DMS114 treated with DMSO at 0.1 percent for 48 hours (cell line): Measurements from ENCODE around the gene GPR161.
"Not testable (repeated sequence)": the region's sequence is repeated elsewhere in the genome, so short reads cannot be mapped to it uniquely, and the experiment has no call there.

Experiments used
- DNase-seq: peaks from one replicate; lab custom pipeline; 2025; ENCODE audit not compliant: unreplicated experiment; lab: John Stamatoyannopoulos, UW

GPR161 gene

GRCh38 chr1:168136709-168137514, at the start of gene GPR161:
Gene GPR161, minus strand, starts transcription at chr1:168136930. Its CDS starts 32,080 bp downstream, at chr1:168104850.
- peak; percentile 8 for DNase-seq

DNA sequence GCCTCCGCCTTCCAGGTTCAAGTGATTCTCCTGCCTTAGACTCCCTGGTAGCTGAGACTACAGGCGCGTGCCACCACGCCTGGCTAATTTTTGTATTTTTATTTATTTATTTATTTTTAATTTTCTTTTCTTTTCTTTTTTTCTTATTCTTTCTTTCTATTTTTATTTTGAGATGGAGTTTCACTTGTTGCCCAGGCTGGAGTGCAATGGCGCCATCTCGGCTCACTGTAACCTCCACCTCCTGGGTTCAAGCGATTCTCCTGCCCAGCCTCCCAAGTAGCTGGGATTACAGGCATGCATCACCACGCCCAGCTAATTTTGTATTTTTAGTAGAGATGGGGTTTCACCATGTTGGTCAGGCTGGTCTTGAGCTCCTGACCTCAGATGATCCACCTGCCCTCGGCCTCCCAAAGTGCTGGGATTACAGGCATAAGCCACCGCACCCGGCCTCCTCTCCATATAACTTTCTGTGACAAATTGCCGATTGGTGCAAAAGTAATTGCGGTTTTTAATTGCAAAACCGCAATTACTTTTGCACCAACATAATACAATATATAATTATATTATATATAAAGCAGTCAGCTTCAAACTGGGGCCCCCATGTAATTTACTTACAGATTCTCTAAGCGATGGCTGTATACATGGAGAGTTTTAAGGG, 44.5 kb upstream of the GPR161 start:
- DNase-seq = not testable (repeated sequence)

- no peak for DNase-seq
Measured at GRCh38 chr1:168180148-168180524, 43.4 kb upstream of the GPR161 start.

DNA sequence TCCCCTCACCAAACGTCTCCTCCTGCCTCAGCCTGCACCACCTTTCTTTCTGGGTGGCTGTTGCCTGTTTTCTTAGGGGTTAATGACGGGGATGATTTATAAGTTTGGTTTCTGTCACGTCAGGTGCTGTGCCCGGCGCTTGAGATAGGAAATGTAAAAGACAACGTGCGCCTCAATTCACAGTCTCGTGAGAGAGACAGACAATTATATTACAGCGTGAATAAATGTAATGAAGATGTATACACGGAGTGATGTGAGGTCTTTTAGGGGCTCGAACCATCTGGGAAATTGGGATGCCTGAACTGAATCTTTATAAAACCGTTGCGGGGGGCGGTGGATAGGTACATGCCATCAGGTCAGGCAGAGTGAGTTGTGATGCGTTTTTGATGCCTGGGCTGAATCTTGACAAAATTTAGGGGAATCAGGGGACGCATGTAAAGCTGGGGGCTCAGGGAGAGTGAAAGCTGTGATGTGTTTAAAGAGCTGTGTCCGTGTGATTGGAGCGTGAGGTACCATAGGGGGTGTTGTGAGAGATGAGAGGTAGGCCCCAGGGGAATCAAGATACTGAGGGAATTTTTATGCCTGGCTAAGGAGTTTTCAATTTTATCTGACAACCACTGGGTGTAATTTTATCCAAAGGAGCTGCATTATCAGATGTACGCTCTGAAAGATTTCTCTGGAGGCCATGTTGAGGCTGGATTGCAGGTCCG, 42.9 kb upstream of the GPR161 start:
- DNase-seq = peak; percentile 26

GRCh38 chr1:168178638-168179437, 42.1 kb upstream of the GPR161 start, which contains the start of gene TIPRL:
Gene TIPRL, plus strand, starts transcription at chr1:168178962. Its CDS starts 116 bp downstream, at chr1:168179078.
- DNase-seq = peak; percentile 98

GRCh38 chr1:168178227-168178637, 41.5 kb upstream of the GPR161 start:
- DNase-seq = no peak

DNA sequence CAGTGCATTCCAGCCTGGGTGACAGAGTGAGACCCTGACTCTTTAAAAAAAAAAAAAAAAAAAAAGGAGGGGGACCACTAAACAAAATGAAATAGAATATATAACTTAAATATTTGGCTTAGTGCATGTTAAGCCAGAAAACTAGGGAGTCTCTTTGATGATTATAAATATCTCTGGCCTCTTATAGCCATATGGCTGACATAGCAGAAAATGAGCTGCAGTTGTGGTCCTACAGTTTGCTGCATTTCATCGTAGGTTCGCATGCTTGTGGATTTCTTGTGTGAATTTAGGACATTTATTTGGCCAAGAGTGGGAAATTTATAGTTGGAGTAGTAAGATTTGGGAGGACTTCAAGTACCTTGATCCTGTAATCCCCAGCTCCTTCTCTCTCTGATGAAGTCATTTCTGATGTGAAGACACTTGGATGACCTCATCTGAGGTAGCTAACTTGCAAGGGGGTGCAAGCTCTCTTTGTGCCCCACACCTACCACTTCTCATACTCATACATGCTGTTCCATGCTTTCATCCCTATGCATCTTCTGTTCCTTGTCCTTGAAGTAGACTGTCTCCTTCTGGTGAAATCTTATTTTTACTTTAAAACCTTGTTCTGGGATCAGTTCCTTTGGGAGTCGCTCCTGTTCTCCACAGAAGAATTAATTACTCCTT, 35.7 kb upstream of the GPR161 start:
- DNase-seq = no peak

DNA sequence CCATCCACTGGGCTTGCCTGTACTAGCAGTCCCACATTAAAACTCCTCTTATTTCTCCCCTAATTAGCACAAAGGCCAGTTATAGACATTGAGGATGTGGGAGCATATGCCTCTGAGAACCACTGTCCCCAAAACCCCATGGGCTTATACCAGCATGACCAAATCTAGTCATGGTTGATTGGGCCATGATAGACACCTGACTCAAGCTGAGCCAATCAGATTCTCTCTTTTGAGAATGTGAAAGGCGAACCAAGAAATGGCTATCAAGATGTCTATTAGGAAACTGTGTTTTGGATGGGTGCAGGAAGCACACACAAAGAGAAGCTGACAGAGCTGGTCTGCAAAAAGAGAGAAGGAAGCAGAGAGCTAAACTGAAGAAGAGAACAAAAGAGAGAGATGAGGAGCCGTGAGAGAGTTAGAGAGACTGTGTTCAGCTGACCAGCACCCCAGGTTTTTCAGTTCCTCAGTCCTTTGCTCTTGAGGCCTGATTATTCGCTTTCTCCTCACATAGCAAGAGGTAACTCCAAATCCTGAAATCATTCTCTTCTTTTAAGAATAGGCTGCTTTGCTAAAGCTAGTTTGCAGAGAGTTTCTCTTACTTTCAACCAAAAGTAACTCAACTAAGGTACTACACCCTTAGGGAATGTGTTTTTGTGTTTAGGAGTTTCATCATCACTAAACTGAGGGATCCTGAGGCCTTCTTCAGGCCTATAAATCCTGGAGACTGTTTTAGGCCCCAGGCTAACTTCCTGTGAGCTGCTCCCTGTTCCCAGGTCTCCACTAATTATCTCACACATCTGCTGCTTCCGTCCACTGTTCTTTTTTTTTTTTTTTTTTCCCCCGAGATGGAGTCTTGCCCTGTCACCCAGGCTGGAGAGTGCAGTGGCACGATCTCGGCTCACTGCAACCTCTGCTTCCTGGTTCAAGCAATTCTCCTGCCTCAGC, 34.1 kb upstream of the GPR161 start:
- DNase-seq = no peak

GRCh38 chr1:168167806-168168205, 31.1 kb upstream of the GPR161 start:
- DNase-seq = no peak

DNA sequence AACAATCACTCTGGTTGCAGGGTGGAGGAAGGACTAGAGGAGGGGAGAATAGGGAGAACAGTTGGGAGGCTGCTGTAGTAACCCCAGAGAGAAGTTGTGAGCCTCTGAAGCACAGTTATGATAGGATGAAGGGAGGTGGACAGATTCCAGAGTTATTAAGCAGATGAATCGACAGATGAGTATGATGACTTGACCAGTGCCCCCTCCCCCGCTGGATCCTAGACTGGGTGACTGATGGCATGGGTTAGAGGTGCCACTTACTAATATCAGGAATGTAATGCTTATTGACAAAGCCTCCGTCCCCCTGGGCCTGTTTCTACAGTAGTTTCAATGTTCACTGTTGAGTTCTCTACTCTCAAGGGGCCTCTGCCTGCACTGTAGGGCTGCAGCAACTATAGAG, 28.0 kb upstream of the GPR161 start:
- no peak for DNase-seq

GRCh38 chr1:168163670-168164069, 26.9 kb upstream of the GPR161 start:
- DNase-seq = no peak

DNA sequence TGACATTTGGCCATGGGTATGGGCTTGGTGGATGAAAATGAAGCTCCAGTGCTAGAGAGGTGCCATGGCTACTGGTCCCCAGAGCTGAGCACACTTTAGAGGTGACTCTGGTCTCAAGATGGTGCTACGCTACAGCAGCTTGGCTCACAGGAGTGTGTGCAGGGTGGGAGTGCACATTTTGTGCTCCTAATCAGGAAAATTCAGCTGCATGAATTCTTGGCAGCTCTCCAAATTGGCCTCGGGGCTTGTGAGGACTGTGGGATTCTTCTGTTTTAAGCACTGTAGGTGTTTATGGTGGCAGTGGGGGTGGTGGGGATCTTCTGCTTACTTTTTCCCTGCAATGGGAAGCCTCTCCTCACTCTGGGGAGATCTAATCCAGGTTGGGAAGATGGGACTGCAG, 24.7 kb upstream of the GPR161 start:
- DNase-seq = no peak

DNA sequence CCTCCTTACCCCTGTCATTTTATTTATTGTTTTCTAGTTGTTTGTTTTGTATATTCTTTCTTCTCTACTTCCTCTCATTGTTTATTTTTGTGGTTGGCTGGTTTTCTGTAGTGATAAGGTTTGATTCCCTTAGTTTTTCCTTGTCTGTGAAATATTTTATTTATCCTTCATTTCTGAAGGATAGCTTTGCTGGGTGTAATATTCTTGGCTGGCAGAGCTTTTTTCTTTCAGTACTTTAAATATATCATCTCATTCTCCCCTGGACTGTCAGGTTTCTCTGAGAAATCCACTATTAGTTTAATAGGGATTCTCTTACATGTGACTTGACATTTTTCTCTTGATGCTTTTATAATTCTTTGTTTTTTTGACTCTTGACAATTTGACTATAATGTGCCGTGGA, 23.2 kb upstream of the GPR161 start:
- no peak for DNase-seq

- DNase-seq = no peak
Measured at GRCh38 chr1:168159251-168159650, 22.5 kb upstream of the GPR161 start.

GRCh38 chr1:168157638-168158037, 20.9 kb upstream of the GPR161 start:
- no peak for DNase-seq

DNA sequence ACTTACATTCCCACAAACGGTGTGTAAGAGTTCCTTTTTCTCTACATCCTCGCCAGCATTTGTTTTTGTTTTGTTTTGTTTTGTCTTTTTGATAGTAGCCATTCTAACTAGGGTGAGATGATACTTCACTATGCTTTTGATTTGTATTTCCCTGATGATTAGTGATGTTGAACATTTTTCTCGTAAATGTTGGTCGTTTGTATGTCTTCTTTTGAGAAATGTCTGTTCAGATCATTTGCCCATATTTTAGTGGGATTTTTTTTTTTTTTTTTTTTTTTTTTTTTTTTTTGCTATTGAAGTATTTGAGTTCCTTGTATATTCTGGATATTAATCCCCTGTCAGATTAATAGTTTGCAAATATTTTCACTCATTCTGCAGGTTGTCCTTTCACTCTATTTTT, 19.2 kb upstream of the GPR161 start:
- DNase-seq = no peak

DNA sequence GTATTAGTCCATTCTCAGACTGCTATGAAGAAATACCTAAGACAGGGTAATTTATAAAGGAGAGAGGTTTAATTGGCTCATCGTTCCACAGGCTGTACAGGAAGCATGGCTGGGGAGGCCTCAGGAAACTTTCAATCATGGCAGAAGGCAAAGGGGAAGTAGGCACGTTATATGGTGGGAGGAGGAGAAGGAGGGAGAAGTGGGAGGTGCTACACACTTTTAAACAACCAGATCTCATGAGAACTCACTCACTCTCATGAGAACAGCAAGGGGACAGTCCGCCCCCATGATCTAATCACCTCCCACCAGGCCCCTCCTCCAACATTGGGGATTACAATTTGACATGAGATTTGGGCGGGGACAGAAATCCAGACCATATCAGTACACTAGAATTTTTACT, 18.0 kb upstream of the GPR161 start:
- not testable (repeated sequence) for DNase-seq

GRCh38 chr1:168151935-168152334, 15.2 kb upstream of the GPR161 start:
- DNase-seq = no peak

DNA sequence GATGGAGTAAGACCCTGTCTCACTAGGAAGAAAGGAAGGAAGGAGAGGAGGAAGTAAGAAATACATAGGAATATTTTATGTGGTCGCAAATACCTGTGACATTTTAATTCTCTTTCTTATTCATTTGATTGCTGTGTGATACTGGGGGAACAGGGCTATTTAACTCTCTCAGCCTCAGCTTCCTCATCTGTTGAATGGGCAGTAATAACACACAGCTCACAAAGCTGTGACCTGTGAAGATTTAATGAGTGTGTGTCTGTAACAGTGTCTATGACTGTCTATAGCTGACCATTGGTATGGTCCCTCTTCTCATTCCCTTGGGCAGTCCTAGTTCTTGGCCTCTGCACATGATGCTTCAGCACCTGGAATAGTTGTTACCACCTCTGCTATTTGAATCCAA, 13.6 kb upstream of the GPR161 start:
- no peak for DNase-seq
